Mucosa of descending colon (tissue), 3 donors: ENCODE data around the gene IL1RAPL2. TPM values are rescaled to one million over a fixed set of nuclear protein-coding genes. Genes with fewer than 3 reads are reported as not detected.

Experiments
- ATAC-seq: fragments of 200-7000 bp; cut with Tn5 transposase; one replicate; pipeline ENCODE4 v1.9.1; 2020; ENCODE audit warnings: mild to moderate bottlenecking, moderate library complexity
- DNase-seq, 3 donors: peaks; one replicate each; pipeline ENCODE4 v3.0.0-alpha.2; 2020
- H3K36me3 ChIP-seq: fragments of 200-600 bp; one replicate; pipeline ENCODE4 v1.8.0; 2021; ENCODE audit warnings: low read depth, mild to moderate bottlenecking
- H3K4me1 ChIP-seq: fragments of 200-600 bp; one replicate; pipeline ENCODE4 v1.8.0; 2021; ENCODE audit warnings: low read depth, mild to moderate bottlenecking
- H3K4me3 ChIP-seq: fragments of 200-600 bp; one replicate; pipeline ENCODE4 v1.8.0; 2021; ENCODE audit warnings: mild to moderate bottlenecking
- H3K9me3 ChIP-seq: fragments of 200-600 bp; one replicate; pipeline ENCODE4 v1.8.0; 2021; ENCODE audit warnings: mild to moderate bottlenecking
- intact Hi-C, 2 donors: fragments of 100-400 bp; cut with DNase I in 1 of 2; cut with micrococcal nuclease in 1 of 2; formaldehyde crosslinking; loops; one replicate each; pipeline versions ENCODE4 v1.11.0 to v1.11.1; 2022; cut with DNase I, micrococcal nuclease
- total RNA-seq, 3 donors: library from RNA; stranded (reverse); fragmentation: NEBNext Ultra II Directional in 2 of 3; extraction: Animal tissue kit (Norgen Biotek cat#: 25700) in 2 of 3; gene quantifications; one replicate each; pipeline versions ENCODE4 v1.2.1 to v1.2.4, GENCODE V29; 2021 to 2023
- TF ChIP-seq, protein P1 (sequence below): fragments of 200-600 bp; IDR thresholded peaks from one replicate; pipeline ENCODE4 v1.8.0; 2022; ENCODE audit warnings: antibody characterized with exemption, mild to moderate bottlenecking
- donor health status: DM: no; HTN: no; CAD: no; lungs with moderate emphysema.
- donor health status: DM: no; HTN: no; CAD: no.
- donor health status: DM: no; HTN: yes; CAD: no.

IL1RAPL2 gene
- total RNA-seq, 3 donors from 2014 or later: 0.19 TPM; not detected in 2

DNA sequence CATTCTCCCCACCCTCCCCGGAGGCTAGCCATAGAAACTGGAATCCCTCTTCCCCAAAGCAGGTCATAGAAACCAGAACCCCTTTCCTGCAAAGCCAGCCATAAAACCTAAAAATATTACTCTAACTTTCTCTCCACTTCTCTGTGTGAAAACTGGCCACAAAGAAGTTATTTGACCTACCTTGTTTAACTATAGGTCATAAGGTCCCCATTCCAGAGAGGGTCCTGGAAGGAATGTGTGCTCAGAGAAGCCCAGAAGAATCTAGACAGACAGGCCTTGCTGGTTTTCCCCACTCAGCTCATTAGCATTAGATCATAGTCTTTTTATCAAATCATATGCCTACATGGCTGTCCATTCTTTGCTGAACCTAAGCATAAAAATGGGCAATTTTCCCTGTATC is 707.3 kb downstream of the IL1RAPL2 start:
- H3K36me3 ChIP-seq: no peaks in the 10 kb centered on the region
- no peak overlapping the region for H3K4me3 ChIP-seq
- TF ChIP-seq, protein P1, sequence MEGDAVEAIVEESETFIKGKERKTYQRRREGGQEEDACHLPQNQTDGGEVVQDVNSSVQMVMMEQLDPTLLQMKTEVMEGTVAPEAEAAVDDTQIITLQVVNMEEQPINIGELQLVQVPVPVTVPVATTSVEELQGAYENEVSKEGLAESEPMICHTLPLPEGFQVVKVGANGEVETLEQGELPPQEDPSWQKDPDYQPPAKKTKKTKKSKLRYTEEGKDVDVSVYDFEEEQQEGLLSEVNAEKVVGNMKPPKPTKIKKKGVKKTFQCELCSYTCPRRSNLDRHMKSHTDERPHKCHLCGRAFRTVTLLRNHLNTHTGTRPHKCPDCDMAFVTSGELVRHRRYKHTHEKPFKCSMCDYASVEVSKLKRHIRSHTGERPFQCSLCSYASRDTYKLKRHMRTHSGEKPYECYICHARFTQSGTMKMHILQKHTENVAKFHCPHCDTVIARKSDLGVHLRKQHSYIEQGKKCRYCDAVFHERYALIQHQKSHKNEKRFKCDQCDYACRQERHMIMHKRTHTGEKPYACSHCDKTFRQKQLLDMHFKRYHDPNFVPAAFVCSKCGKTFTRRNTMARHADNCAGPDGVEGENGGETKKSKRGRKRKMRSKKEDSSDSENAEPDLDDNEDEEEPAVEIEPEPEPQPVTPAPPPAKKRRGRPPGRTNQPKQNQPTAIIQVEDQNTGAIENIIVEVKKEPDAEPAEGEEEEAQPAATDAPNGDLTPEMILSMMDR: no peak
- H3K4me1 ChIP-seq: no peaks in the 10 kb centered on the region
- DNase-seq (no peak), ATAC-seq (no peak)
- intact Hi-C loops: no loop called here
- H3K9me3 ChIP-seq: no peaks in the 10 kb centered on the region

DNA sequence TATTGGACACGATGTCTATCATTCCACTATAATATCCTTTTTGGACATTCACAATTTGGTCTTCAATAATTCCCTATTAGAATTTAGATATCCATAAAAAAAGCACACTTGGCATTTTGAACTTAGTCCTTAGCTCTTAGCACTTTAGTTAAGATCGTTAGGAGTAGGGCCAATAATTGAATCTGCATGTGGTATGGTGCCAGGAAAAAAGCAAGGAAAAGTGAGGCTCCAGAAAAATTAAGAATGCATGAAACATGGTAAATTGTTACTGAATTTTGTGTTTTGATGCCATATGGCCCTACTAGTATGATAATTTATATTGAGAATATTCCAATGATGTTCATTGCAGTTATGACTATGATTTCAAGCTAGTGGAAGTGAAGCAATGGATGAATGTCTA is 708.1 kb downstream of the IL1RAPL2 start:
- DNase-seq (no peak), ATAC-seq (no peak)
- intact Hi-C loops: no loop called here
- TF ChIP-seq, protein P1: no peak
- Histone ChIP-seq H3K4me1 (no peaks in the 10 kb centered on the region), H3K4me3 (no peak overlapping the region), H3K36me3 (no peaks in the 10 kb centered on the region), H3K9me3 (no peaks in the 10 kb centered on the region)

- TF ChIP-seq, protein P1: no peak
- intact Hi-C loops: no loop called here
- DNase-seq (no peak), ATAC-seq (no peak)
- Histone ChIP-seq H3K36me3 (no peaks in the 10 kb centered on the region), H3K9me3 (no peaks in the 10 kb centered on the region), H3K4me3 (no peak overlapping the region), H3K4me1 (no peaks in the 10 kb centered on the region)
Observed at GRCh38 chrX:105277132-105277531, 711.1 kb downstream of the IL1RAPL2 start.

DNA sequence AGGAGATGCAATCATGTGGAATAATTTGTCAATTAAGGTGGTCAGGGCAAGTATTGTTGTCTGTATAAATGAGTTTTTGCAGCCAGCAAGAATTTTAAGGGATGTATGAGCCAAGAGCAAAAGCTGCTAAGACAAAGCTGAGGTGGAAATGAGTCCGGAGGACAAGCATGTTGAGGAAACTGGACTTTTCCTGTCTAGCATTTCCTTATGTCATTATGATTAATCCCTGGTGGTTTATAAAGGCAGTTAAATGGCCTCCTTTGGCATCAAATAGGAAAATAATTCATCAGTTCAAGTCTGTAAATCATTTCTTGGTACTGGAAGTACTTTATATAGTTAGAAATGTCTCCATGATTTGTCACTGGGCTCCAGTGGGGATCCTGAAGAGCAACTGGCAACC is 716.1 kb downstream of the IL1RAPL2 start:
- Histone ChIP-seq H3K4me3 (no peak overlapping the region), H3K36me3 (no peaks in the 10 kb centered on the region), H3K4me1 (no peaks in the 10 kb centered on the region), H3K9me3 (no peaks in the 10 kb centered on the region)
- ATAC-seq (no peak), DNase-seq (no peak)
- intact Hi-C loops: no loop called here
- TF ChIP-seq, protein P1: no peak

DNA sequence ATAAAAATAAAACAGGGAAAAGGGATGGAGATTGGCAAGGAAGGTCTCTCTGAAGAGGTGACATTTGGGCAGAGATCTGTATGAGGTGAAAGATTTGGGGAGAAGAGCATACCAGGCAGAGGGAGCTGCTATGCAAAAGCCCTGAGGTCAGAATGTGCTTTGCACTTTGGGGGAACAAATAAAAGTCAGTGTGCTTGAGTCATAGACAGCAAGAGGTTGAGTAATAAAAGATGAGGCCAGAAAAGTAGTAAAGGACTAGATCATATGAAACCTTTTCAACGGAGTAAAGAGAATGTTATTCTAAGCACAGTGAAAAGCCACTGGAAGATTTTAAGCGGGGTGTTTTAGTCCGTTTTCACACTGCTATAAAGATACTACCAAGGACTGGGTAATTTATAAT is 731.0 kb downstream of the IL1RAPL2 start:
- no peaks in the 10 kb centered on the region for H3K4me1 ChIP-seq
- no peaks in the 10 kb centered on the region for H3K36me3 ChIP-seq
- H3K4me3 ChIP-seq: no peak overlapping the region
- no peaks in the 10 kb centered on the region for H3K9me3 ChIP-seq
- ATAC-seq: no peak
- DNase-seq: no peak
- TF ChIP-seq, protein P1: no peak
- intact Hi-C loops: no loop called here

DNA sequence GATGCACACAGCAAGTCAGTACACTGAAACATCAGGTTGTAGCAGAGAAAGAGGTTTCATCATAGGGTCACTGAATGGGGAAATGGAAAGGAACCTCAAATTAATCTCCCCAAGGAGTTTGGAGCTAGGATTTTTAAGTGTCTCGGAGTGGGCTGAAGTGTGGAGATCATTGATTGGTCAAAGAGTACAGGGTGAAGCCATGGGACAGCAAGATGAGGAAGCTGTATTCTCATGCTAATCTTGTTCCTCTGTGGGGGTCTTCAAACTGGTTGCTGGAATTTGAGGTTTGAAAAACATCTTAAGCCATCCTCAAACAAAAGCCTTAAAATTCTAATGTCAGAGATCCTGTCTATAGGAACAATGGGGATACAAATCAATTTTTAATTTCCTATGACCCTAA is 733.3 kb downstream of the IL1RAPL2 start:
- intact Hi-C loops: no loop called here
- TF ChIP-seq, protein P1: no peak
- ATAC-seq (no peak), DNase-seq (no peak)
- H3K36me3 ChIP-seq: no peaks in the 10 kb centered on the region
- no peaks in the 10 kb centered on the region for H3K9me3 ChIP-seq
- no peak overlapping the region for H3K4me3 ChIP-seq
- H3K4me1 ChIP-seq: no peaks in the 10 kb centered on the region
